Retinal pigment epithelial cell (primary cell): ENCODE measurements around the gene RGS10.
"Not testable (repeated sequence)": the region's sequence is repeated elsewhere in the genome, so short reads cannot be mapped to it uniquely, and the experiment has no call there.

Experiments used
- DNase-seq: peaks from one replicate; pipeline ENCODE4 v3.0.0-alpha.2; 2010; ENCODE audit warnings: low read depth
- H3K4me3 ChIP-seq: 2 replicates; pipeline ENCODE4 v1.5.1; 2011; ENCODE audit warnings: mild to moderate bottlenecking, low read length, control low read depth, moderate library complexity
- TF ChIP-seq, protein P1 (sequence below): conservative IDR thresholded peaks from 2 replicates; pipeline ENCODE4 v1.5.1; 2011; ENCODE audit warnings: low read depth, low read length, control low read depth, inconsistent platforms

Gene RGS10, protein sequence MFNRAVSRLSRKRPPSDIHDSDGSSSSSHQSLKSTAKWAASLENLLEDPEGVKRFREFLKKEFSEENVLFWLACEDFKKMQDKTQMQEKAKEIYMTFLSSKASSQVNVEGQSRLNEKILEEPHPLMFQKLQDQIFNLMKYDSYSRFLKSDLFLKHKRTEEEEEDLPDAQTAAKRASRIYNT

DNA sequence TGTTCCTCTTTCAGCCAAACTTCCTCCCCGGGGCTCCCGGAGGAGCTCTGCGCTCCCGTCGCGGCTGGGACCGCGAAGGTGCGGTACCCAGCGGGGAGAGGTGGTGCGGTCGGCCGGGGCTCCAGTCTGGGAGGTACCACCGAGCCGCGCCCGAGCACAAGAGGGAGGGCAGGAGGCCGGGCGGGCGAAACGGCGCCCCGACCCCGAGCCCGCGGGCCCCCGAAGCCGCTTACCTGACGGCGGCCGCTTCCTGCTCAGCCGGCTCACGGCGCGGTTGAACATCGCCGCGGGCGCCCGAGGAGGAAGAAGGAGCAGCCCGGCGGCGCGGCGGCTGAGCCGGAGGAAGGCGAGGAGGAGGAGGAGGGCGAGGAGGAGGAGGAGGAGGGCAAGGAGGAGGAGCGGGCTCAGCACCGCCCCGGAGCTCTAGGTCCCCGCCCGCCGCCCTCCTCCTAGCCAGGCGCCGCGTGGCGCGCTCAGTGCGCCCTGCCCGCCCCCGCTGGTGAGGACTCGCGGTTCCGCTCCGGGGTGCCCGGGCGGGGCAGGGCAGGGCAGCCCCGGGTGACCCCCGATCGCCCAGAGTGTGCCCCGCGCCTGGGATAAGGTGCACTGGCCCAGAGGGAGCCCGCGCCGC, at the start of gene RGS10:
Gene RGS10, minus strand, starts transcription at position 363 of the 631 bp plus-strand sequence. Its CDS starts 81 bp downstream, at position 282.
- no peak for DNase-seq
- H3K4me3 ChIP-seq: peak within 1 kb of the TSS; percentile 57

DNA sequence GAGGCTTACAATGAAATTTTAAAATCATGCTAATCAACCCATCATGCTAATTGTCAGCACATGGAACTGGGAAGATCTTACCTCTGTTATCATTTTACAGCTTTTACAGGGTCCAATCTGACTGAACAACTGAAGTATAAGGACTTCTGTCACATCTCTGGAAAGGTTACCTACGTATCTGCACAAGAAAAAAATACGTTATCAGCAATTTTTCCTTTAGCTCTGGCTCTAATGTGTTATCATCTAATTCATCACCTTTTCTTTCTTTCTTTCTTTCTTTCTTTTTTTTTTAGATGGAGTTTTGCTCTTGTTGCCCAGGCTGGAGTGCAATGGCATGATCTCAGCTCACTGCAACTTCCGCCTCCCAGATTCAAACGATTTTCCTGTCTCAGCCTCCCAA, 45.6 kb upstream of the RGS10 start:
- no peak for DNase-seq

More for the DNA sequence above, at the start of gene RGS10:
- TF ChIP-seq, protein P1, sequence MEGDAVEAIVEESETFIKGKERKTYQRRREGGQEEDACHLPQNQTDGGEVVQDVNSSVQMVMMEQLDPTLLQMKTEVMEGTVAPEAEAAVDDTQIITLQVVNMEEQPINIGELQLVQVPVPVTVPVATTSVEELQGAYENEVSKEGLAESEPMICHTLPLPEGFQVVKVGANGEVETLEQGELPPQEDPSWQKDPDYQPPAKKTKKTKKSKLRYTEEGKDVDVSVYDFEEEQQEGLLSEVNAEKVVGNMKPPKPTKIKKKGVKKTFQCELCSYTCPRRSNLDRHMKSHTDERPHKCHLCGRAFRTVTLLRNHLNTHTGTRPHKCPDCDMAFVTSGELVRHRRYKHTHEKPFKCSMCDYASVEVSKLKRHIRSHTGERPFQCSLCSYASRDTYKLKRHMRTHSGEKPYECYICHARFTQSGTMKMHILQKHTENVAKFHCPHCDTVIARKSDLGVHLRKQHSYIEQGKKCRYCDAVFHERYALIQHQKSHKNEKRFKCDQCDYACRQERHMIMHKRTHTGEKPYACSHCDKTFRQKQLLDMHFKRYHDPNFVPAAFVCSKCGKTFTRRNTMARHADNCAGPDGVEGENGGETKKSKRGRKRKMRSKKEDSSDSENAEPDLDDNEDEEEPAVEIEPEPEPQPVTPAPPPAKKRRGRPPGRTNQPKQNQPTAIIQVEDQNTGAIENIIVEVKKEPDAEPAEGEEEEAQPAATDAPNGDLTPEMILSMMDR: no peak

DNA sequence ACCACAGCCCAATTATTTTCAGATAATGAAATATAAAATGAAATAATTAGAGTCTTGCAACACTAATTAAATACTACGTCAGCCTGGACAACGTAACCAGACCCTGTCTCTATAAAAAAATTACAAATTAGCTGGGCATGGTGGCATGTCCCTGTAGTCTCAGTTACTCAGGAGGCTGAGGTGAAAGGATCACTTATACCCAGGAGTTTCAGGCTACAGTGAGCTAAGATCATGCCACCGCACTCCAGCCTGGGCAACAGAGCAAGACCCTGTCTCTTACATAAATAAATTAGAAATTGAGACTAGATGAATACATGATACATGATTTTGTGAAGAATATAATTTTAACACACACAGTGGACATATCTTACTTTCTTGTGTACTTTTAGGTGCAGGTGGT, 35.8 kb upstream of the RGS10 start:
- H3K4me3 ChIP-seq: no peak overlapping the region
- DNase-seq: no peak
- TF ChIP-seq, protein P1: no peak

More for the DNA sequence above, 45.6 kb upstream of the RGS10 start:
- no peak overlapping the region for H3K4me3 ChIP-seq
- TF ChIP-seq, protein P1: no peak

DNA sequence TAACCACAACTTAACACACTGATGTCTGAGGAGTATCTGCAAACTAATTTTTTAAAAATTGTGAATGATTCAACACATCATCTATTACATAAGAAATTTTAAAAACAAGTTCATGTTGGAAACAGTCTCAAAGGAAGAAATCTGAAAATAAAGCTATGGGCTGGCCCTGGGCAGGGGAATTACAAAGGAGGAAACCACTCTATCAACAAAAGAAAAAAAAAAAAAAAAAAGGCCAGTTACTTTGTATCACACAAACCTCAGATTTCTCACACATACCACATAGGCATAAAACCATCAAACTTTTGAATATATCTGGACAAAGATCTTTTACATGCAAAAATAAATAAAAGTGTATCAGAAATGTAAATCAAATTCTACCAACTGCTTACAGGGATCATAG, 33.5 kb upstream of the RGS10 start:
- H3K4me3 ChIP-seq: no peak overlapping the region
- no peak for DNase-seq
- TF ChIP-seq, protein P1: no peak

DNA sequence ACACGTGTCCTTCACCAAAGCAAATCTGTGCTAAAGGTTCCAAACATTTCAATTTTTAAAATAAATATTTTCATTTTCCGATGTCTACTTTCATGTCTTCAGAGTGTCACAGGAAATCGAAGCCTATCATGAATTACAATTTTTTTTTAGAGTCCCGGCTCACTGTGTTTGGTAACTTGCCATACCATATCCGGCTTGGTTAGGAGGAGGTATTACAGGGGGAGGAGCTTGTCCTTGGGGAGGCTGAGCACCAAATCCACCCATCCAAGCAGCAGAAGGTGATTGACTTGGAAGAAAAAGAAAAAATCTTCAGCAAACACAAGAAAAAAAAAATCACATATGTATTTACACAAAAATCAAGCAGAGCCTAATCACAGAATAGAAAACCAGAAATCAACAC, 33.0 kb upstream of the RGS10 start:
- no peak for DNase-seq
- no peak overlapping the region for H3K4me3 ChIP-seq
- TF ChIP-seq, protein P1: no peak

DNA sequence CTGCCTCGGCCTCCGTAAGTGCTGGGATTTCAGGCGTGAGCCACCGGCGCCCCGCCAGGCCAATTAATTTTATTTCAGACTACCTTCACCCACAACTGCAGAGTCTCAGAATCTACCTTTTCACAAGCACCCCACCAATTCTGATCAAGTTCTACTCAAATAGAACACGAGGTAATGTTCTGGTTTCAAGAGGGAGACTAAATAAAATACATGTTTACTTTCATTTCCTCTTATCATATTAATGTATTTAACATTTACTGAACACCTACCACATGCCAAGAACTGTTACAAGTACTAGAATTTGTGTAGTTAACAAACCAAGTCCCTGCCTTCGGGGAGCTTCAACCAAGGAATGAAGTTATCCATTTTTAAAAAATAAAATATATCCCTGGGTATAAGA, 25.5 kb upstream of the RGS10 start:
- TF ChIP-seq, protein P1: no peak
- H3K4me3 ChIP-seq: no peak overlapping the region
- DNase-seq: no peak

DNA sequence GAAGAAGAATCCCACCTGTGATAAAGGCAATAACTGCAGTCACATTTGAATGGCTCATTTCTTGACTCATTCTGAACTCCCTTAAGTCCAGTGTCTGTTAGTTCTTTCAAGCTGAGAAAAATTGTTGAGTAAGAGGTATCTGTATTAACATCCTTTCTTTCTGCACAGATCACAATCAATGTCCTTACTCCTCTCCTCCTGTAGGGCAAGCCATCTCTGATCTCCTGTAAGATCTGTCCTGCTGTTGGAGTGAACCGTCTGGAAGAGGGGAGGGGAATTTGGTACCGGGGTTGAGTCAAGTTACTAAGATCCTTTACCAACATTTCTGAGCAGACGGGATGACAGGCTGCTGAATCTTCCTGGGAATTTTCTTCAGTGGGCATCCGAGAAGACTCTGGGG, 19.6 kb upstream of the RGS10 start:
- no peak for DNase-seq
- TF ChIP-seq, protein P1: no peak
- H3K4me3 ChIP-seq: no peak overlapping the region

DNA sequence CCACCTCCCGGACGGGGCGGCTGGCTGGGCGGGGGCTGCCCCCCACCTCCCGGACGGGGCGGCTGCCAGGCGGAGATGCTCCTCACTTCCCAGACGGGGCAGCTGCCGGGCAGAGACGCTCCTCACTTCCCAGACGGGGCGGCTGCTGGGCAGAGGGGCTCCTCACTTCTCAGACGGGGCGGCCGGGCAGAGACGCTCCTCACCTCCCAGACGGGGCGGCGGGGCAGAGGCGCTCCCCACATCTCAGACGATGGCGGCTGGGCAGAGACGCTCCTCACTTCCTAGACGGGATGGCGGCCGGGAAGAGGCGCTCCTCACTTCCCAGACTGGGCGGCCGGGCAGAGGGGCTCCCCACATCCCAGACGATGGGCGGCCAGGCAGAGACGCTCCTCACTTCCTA, 17.0 kb upstream of the RGS10 start:
- H3K4me3 ChIP-seq, DNase-seq: not testable (repeated sequence)

DNA sequence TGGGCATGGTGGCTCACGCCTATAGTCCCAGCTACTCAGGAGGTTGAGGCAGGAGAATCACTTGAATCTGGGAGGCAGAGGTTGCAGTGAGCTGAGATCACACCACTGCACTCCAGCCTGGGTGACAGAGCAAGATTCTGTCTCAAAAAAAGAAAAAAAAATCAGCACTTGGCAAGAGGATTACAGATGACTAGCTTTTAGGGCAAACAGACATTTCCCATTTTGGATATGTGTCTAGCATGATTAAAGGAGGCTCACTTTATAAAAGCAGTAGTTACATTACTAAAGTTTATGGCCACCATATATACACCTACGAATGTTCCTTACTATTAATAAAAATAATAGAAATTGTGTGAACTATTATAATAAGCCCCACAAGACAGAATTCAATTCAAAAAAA, 13.6 kb upstream of the RGS10 start:
- H3K4me3 ChIP-seq, DNase-seq: not testable (repeated sequence)
